ENCODE results near the gene HLA-G.
"Not testable (repeated sequence)": the region's sequence is repeated elsewhere in the genome, so short reads cannot be mapped to it uniquely, and the experiment has no call there.

The HLA-G gene

DNA sequence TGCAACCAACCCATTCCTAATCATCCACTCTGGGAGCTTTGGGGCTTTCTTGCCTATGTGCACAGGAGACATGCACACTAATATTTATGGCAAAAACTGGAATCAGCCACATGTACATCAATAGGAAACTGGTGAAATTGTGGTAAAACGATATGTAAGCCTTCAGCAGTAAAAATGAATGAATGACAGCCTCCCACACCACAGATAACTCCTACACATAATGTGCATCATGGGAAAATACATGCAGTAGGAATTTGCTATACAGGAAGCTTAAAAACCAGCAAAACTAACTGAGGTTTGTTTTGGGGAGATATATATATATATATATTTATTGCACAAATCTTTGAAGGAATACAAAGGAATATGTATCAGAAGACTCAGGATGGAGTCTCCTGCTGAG lies 47.6 kb downstream of the HLA-G start:
- no peak for DNase-seq

DNA sequence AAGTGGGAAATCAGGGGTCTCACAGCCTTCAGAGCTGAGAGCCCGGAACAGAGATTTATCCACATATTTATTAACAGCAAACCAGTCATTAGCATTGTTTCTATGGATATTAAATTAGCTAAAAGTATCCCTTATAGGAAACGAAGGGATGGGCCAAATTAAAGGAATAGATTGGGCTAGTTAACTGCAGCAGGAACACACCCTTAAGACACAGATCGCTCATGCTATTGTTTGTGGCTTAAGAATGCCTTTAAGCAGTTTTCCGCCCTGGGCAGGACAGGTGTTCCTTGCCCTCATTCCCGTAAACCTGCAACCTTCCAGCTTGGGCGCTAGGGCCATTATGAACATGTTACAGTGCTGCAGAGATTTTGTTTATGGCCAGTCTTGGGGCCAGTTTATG lies 48.1 kb downstream of the HLA-G start:
- not testable (repeated sequence) for DNase-seq

Measured in NCI-H69 (cell line).